GM23338 (cell line): Measurements from ENCODE around the gene PDE4D.

ENCODE experiments used
- EZH2 ChIP-seq: fragments of 200-600 bp; sonication (generic); IDR thresholded peaks from one replicate; pipeline ENCODE4 v1.8.0; 2017; ENCODE audit warnings: antibody characterized with exemption, mild to moderate bottlenecking, low read depth; ENCODE audit not compliant: unreplicated experiment
- EZH2phosphoT487 ChIP-seq: fragments of 200-600 bp; sonication (generic); IDR thresholded peaks from one replicate; pipeline ENCODE4 v1.8.1; 2018; ENCODE audit warnings: antibody characterized with exemption; ENCODE audit not compliant: unreplicated experiment
- JUNB ChIP-seq: IDR thresholded peaks from one replicate; pipeline ENCODE4 v1.6.1; 2016; ENCODE audit warnings: antibody characterized with exemption; ENCODE audit not compliant: unreplicated experiment
- POLR2AphosphoS5 ChIP-seq: IDR thresholded peaks from 2 replicates; pipeline ENCODE4 v1.6.1; 2016; ENCODE audit warnings: antibody characterized with exemption, low read depth
- TF ChIP-seq, protein P1 (sequence below), 2 experiments: fragments of 200-600 bp in 1 of 2; sonication (generic) in 1 of 2; conservative IDR thresholded peaks; 2 replicates each; pipeline versions ENCODE4 v1.5.1 to v1.6.1; 2016 to 2017; ENCODE audit warnings: antibody characterized with exemption in 2 of 2, low read depth in 2 of 2, mild to moderate bottlenecking in 2 of 2, moderate library complexity in 1 of 2
- TF ChIP-seq, protein P2 (sequence below): IDR thresholded peaks from one replicate; pipeline ENCODE4 v1.6.1; 2018; ENCODE audit warnings: antibody characterized with exemption; ENCODE audit not compliant: unreplicated experiment
- TF ChIP-seq, protein P3 (sequence below): fragments of 250-450 bp; sonication (Bioruptor Pico); IDR thresholded peaks from 2 replicates; pipeline ENCODE4 v1.5.0; 2020; ENCODE audit warnings: mild to moderate bottlenecking, moderate library complexity
- TF ChIP-seq, protein P4 (sequence below): IDR thresholded peaks from 2 replicates; pipeline ENCODE4 v1.6.1; 2016; ENCODE audit warnings: antibody characterized with exemption

DNA sequence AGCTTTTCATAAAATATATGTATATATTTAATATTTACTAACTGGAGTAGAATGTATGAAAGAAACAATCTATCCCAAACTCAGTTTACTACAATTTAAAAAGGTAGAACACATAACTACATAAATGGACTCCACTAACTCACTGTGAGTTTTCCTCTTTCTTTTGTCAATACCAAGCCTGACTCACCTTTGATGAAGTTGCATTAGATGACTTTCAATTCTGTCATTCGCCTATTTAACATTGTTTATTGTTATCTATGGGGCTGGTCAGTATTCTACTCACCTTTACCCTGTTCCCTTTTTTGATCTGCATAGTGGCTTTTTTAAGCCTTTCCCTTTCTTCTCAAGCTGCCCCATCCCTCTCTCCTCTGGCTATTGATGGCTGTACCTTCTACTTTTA lies 680.9 kb downstream of the PDE4D start:
- TF ChIP-seq, protein P1, sequence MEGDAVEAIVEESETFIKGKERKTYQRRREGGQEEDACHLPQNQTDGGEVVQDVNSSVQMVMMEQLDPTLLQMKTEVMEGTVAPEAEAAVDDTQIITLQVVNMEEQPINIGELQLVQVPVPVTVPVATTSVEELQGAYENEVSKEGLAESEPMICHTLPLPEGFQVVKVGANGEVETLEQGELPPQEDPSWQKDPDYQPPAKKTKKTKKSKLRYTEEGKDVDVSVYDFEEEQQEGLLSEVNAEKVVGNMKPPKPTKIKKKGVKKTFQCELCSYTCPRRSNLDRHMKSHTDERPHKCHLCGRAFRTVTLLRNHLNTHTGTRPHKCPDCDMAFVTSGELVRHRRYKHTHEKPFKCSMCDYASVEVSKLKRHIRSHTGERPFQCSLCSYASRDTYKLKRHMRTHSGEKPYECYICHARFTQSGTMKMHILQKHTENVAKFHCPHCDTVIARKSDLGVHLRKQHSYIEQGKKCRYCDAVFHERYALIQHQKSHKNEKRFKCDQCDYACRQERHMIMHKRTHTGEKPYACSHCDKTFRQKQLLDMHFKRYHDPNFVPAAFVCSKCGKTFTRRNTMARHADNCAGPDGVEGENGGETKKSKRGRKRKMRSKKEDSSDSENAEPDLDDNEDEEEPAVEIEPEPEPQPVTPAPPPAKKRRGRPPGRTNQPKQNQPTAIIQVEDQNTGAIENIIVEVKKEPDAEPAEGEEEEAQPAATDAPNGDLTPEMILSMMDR (conservative IDR thresholded peaks at IDR 0.05; ENCODE audit: low read depth in 2 of 2), result no peak
- TF ChIP-seq EZH2phosphoT487, result no peak
- TF ChIP-seq EZH2, result no peak
- TF ChIP-seq POLR2AphosphoS5, result no peak
- TF ChIP-seq JUNB, result no peak
- TF ChIP-seq, protein P2, sequence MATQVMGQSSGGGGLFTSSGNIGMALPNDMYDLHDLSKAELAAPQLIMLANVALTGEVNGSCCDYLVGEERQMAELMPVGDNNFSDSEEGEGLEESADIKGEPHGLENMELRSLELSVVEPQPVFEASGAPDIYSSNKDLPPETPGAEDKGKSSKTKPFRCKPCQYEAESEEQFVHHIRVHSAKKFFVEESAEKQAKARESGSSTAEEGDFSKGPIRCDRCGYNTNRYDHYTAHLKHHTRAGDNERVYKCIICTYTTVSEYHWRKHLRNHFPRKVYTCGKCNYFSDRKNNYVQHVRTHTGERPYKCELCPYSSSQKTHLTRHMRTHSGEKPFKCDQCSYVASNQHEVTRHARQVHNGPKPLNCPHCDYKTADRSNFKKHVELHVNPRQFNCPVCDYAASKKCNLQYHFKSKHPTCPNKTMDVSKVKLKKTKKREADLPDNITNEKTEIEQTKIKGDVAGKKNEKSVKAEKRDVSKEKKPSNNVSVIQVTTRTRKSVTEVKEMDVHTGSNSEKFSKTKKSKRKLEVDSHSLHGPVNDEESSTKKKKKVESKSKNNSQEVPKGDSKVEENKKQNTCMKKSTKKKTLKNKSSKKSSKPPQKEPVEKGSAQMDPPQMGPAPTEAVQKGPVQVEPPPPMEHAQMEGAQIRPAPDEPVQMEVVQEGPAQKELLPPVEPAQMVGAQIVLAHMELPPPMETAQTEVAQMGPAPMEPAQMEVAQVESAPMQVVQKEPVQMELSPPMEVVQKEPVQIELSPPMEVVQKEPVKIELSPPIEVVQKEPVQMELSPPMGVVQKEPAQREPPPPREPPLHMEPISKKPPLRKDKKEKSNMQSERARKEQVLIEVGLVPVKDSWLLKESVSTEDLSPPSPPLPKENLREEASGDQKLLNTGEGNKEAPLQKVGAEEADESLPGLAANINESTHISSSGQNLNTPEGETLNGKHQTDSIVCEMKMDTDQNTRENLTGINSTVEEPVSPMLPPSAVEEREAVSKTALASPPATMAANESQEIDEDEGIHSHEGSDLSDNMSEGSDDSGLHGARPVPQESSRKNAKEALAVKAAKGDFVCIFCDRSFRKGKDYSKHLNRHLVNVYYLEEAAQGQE, result no peak
- TF ChIP-seq, protein P3, sequence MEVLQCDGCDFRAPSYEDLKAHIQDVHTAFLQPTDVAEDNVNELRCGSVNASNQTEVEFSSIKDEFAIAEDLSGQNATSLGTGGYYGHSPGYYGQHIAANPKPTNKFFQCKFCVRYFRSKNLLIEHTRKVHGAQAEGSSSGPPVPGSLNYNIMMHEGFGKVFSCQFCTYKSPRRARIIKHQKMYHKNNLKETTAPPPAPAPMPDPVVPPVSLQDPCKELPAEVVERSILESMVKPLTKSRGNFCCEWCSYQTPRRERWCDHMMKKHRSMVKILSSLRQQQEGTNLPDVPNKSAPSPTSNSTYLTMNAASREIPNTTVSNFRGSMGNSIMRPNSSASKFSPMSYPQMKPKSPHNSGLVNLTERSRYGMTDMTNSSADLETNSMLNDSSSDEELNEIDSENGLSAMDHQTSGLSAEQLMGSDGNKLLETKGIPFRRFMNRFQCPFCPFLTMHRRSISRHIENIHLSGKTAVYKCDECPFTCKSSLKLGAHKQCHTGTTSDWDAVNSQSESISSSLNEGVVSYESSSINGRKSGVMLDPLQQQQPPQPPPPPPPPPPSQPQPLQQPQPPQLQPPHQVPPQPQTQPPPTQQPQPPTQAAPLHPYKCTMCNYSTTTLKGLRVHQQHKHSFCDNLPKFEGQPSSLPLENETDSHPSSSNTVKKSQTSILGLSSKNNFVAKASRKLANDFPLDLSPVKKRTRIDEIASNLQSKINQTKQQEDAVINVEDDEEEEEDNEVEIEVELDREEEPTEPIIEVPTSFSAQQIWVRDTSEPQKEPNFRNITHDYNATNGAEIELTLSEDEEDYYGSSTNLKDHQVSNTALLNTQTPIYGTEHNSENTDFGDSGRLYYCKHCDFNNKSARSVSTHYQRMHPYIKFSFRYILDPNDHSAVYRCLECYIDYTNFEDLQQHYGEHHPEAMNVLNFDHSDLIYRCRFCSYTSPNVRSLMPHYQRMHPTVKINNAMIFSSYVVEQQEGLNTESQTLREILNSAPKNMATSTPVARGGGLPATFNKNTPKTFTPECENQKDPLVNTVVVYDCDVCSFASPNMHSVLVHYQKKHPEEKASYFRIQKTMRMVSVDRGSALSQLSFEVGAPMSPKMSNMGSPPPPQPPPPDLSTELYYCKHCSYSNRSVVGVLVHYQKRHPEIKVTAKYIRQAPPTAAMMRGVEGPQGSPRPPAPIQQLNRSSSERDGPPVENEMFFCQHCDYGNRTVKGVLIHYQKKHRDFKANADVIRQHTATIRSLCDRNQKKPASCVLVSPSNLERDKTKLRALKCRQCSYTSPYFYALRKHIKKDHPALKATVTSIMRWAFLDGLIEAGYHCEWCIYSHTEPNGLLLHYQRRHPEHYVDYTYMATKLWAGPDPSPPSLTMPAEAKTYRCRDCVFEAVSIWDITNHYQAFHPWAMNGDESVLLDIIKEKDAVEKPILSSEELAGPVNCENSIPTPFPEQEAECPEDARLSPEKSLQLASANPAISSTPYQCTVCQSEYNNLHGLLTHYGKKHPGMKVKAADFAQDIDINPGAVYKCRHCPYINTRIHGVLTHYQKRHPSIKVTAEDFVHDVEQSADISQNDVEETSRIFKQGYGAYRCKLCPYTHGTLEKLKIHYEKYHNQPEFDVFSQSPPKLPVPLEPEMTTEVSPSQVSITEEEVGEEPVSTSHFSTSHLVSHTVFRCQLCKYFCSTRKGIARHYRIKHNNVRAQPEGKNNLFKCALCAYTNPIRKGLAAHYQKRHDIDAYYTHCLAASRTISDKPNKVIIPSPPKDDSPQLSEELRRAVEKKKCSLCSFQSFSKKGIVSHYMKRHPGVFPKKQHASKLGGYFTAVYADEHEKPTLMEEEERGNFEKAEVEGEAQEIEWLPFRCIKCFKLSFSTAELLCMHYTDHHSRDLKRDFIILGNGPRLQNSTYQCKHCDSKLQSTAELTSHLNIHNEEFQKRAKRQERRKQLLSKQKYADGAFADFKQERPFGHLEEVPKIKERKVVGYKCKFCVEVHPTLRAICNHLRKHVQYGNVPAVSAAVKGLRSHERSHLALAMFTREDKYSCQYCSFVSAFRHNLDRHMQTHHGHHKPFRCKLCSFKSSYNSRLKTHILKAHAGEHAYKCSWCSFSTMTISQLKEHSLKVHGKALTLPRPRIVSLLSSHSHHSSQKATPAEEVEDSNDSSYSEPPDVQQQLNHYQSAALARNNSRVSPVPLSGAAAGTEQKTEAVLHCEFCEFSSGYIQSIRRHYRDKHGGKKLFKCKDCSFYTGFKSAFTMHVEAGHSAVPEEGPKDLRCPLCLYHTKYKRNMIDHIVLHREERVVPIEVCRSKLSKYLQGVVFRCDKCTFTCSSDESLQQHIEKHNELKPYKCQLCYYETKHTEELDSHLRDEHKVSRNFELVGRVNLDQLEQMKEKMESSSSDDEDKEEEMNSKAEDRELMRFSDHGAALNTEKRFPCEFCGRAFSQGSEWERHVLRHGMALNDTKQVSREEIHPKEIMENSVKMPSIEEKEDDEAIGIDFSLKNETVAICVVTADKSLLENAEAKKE (CRISPR knock-in tag), result no peak
- TF ChIP-seq, protein P4, sequence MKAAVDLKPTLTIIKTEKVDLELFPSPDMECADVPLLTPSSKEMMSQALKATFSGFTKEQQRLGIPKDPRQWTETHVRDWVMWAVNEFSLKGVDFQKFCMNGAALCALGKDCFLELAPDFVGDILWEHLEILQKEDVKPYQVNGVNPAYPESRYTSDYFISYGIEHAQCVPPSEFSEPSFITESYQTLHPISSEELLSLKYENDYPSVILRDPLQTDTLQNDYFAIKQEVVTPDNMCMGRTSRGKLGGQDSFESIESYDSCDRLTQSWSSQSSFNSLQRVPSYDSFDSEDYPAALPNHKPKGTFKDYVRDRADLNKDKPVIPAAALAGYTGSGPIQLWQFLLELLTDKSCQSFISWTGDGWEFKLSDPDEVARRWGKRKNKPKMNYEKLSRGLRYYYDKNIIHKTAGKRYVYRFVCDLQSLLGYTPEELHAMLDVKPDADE, result no peak
